Adrenal gland (tissue), 12 donors: ENCODE data around the gene USP10. TPM values are rescaled to one million over a fixed set of nuclear protein-coding genes. Genes with fewer than 3 reads are reported as not detected.

Experiments
- DNase-seq, 7 donors: peaks; one replicate each; pipeline ENCODE4 v3.0.0-alpha.2; 2019 to 2020
- H3K27ac ChIP-seq, 5 donors: fragments of 200-600 bp; sonication (generic) in 4 of 5; 1 replicate in 3 of 5; 2 replicates in 2 of 5; pipeline versions ENCODE4 v1.5.1 to v1.8.0; 2016 to 2020; ENCODE audit warnings: mild to moderate bottlenecking in 1 of 5
- H3K27me3 ChIP-seq: fragments of 200-600 bp; 2 replicates; pipeline ENCODE4 v1.8.0; 2021
- H3K36me3 ChIP-seq, 2 donors: fragments of 200-600 bp; replicated peaks in 1 of 2; 1 replicate in 1 of 2; 2 replicates in 1 of 2; pipeline versions ENCODE4 v1.5.1 to v1.8.0; 2018 to 2022
- H3K4me1 ChIP-seq, 2 donors: fragments of 200-600 bp; replicated peaks in 1 of 2; 1 replicate in 1 of 2; 2 replicates in 1 of 2; pipeline versions ENCODE4 v1.5.1 to v1.8.0; 2018 to 2021
- H3K4me3 ChIP-seq, 4 donors: fragments of 200-600 bp; sonication (generic) in 3 of 4; one replicate each; pipeline ENCODE4 v1.5.1; 2016 to 2018
- H3K9me3 ChIP-seq, 3 donors: fragments of 200-600 bp; sonication (generic) in 1 of 3; replicated peaks in 1 of 3; 1 replicate in 2 of 3; 2 replicates in 1 of 3; pipeline versions ENCODE4 v1.5.1 to v1.8.0; 2016 to 2021
- CTCF ChIP-seq, 6 experiments: fragments of 450-650 bp in 4 of 6; fragments of 200-600 bp in 2 of 6; sonication (generic) in 1 of 6; IDR thresholded peaks; 1 replicate in 5 of 6; 2 replicates in 1 of 6; pipeline versions ENCODE4 v1.5.1 to v1.8.0; 2016 to 2021; ENCODE audit warnings: antibody characterized with exemption in 6 of 6, mild to moderate bottlenecking in 2 of 6, moderate library complexity in 1 of 6
- POLR2A ChIP-seq, 2 donors: fragments of 450-650 bp; IDR thresholded peaks; one replicate each; pipeline ENCODE4 v1.6.1; 2017; ENCODE audit warnings: antibody characterized with exemption in 2 of 2, mild to moderate bottlenecking in 2 of 2, moderate library complexity in 1 of 2
- WGBS, 4 donors: extraction: QIAGEN DNeasy Blood & Tissue Kit in 2 of 4; methylation state at CpG; one replicate each; pipeline versions ENCODE4 v1.1.5 to v1.1.7; 2013 to 2017; 5-methylcytosine and 5-hydroxymethylcytosine counted together
- intact Hi-C, 2 donors: fragments of 100-400 bp; cut with DNase I; formaldehyde crosslinking; loops; one replicate each; pipeline versions ENCODE4 v1.14.1 to v1.15.0; 2022 to 2023
- polyA plus RNA-seq, 3 donors: library from polyadenylated mRNA; stranded (reverse); fragments of 200-250 nt in 2 of 3; fragments of 350-450 nt in 1 of 3; fragmentation: Illumina TruSeq in 1 of 3; extraction: RNeasy Lipid Tissue Mini Kit (QIAGEN cat#74804) in 1 of 3; gene quantifications; one replicate each; pipeline ENCODE4 v1.2.3, GENCODE V29; 2013 to 2014
- total RNA-seq, 9 donors: library from RNA; depleted of rRNA in 4 of 9; stranded (reverse); fragments of >200 nt in 4 of 9; fragments of 120-200 nt in 1 of 9; fragmentation: NEBNext Ultra II Directional in 1 of 9; extraction: Animal tissue kit (Norgen Biotek cat#: 25700) in 1 of 9; gene quantifications; one replicate each; pipeline versions ENCODE4 v1.1.0 to v1.2.4, GENCODE V29; 2013 to 2023
- donor health status: healthy with polysubstance abuse.
- donor health status: Bipolar disorder and iron deficiency.
- donor health status: DM: yes; HTN: yes; CAD: no.
- donor health status: DM: no; HTN: no; CAD: no.
- donor health status: DM: no; HTN: no; CAD: no.
- donor health status: DM: yes; HTN: yes; CAD: no.

USP10 gene
- total and polyA plus RNA-seq, 12 donors, result 16.2 to 154 (median 60.4) TPM

GRCh38 chr16:84670063-84670462 lies 29.7 kb upstream of the USP10 start:
- Histone ChIP-seq H3K36me3 (peaks cover 0 to 4% of the 10 kb centered on the region in 2 donors), H3K4me1 (no peaks in the 10 kb centered on the region), H3K4me3 (no peak overlapping the region), H3K27me3 (no peaks in the 10 kb centered on the region), H3K27ac (no peak overlapping the region), H3K9me3 (no peaks in the 10 kb centered on the region)
- no peak for TF ChIP-seq POLR2A (IDR thresholded peaks at IDR 0.05)
- no peak for TF ChIP-seq CTCF (IDR thresholded peaks at IDR 0.05)
- intact Hi-C loops, result loop anchor here in 1 of 2 donors (5.0 kb wide), 1 partner anchor 57 kb away; no protein-coding TSS in a partner anchor
- DNase-seq, result no peak
- 83 to 92% (median 88%) methylated on average over 7 to 12 of the region's 12 CpGs for WGBS, 4 donors

- no peaks in the 10 kb centered on the region for H3K36me3 ChIP-seq
- no peak overlapping the region for H3K4me3 ChIP-seq
- intact Hi-C loops, result loop anchor here in 1 of 2 donors (5.0 kb wide), 1 partner anchor 55 kb away; no protein-coding TSS in a partner anchor
- H3K4me1 ChIP-seq, result no peaks in the 10 kb centered on the region
- H3K27ac ChIP-seq, result no peak overlapping the region
- peak; percentile 71 to 92 (median 81) for DNase-seq
- WGBS, 4 donors, result 34 to 56% (median 51%) methylated on average over 17 to 26 of the region's 26 CpGs
- H3K27me3 ChIP-seq, result no peaks in the 10 kb centered on the region
- no peaks in the 10 kb centered on the region for H3K9me3 ChIP-seq
- TF ChIP-seq CTCF (IDR thresholded peaks at IDR 0.05), result peak; percentile 75 to 94 (median 90)
- TF ChIP-seq POLR2A (IDR thresholded peaks at IDR 0.05), result no peak
Measured at GRCh38 chr16:84672276-84673202, 27.3 kb upstream of the USP10 start.

GRCh38 chr16:84673203-84673535 lies 26.6 kb upstream of the USP10 start:
- no peaks in the 10 kb centered on the region for H3K36me3 ChIP-seq
- no peaks in the 10 kb centered on the region for H3K4me1 ChIP-seq
- H3K27me3 ChIP-seq, result no peaks in the 10 kb centered on the region
- no peak overlapping the region for H3K4me3 ChIP-seq
- intact Hi-C loops, result loop anchor here in 1 of 2 donors (5.0 kb wide), 1 partner anchor 54 kb away; no protein-coding TSS in a partner anchor
- no peak for DNase-seq
- H3K27ac ChIP-seq, result no peak overlapping the region
- TF ChIP-seq CTCF (IDR thresholded peaks at IDR 0.05) (no peak), POLR2A (IDR thresholded peaks at IDR 0.05) (no peak)
- 85 to 93% (median 88%) methylated on average over 3 of the region's 3 CpGs for WGBS, 4 donors
- no peaks in the 10 kb centered on the region for H3K9me3 ChIP-seq

DNA sequence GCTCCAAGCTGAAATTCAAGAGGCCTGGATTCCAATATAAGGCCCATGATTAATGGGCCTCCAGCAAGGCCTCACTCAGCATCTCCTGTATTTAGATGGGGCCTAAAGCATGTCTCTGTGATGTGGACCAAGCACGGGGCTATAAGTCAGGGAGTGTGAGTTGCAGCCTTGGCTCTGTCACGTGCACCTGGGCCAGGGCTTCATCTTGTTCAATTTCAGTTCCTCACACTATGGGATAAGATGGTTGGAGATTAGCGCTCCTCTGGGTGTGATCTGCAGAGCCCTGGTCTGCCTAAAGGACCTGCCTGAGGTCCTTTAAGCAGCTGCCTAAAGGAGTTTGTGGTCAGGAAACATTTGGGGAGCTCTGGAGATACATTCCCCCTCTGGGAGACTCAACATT lies 26.2 kb upstream of the USP10 start:
- Histone ChIP-seq H3K27me3 (no peaks in the 10 kb centered on the region), H3K4me1 (no peaks in the 10 kb centered on the region), H3K36me3 (no peaks in the 10 kb centered on the region), H3K4me3 (no peak overlapping the region), H3K27ac (no peak overlapping the region), H3K9me3 (no peaks in the 10 kb centered on the region)
- 72 to 87% (median 86%) methylated on average over 2 to 3 of the region's 3 CpGs for WGBS, 4 donors
- DNase-seq, result no peak
- intact Hi-C loops, result loop anchor here in 1 of 2 donors (5.0 kb wide), 1 partner anchor 54 kb away; no protein-coding TSS in a partner anchor
- TF ChIP-seq POLR2A (IDR thresholded peaks at IDR 0.05), result no peak
- no peak for TF ChIP-seq CTCF (IDR thresholded peaks at IDR 0.05)
